Gastroesophageal sphincter (tissue), 4 donors: Measurements from ENCODE around the gene CDK8. TPM values are rescaled to one million over a fixed set of nuclear protein-coding genes. Genes with fewer than 3 reads are reported as not detected.

Source experiments
- ATAC-seq: fragments of 150-250 bp; one replicate; pipeline ENCODE4 v1.9.1; 2016; ENCODE audit warnings: mild to moderate bottlenecking, moderate library complexity
- H3K27ac ChIP-seq, 4 donors: fragments of 200-600 bp; sonication (generic) in 3 of 4; 1 replicate in 3 of 4; 2 replicates in 1 of 4; pipeline ENCODE4 v1.5.1; 2016 to 2019
- H3K27me3 ChIP-seq: fragments of 200-600 bp; sonication (generic); one replicate; pipeline ENCODE4 v1.5.1; 2019
- H3K36me3 ChIP-seq, 2 donors: fragments of 200-600 bp; sonication (generic); one replicate each; pipeline ENCODE4 v1.5.1; 2019; ENCODE audit warnings: control low read depth in 1 of 2
- H3K4me1 ChIP-seq, 3 donors: fragments of 200-600 bp; sonication (generic); 1 replicate in 2 of 3; 2 replicates in 1 of 3; pipeline ENCODE4 v1.5.1; 2016 to 2019; ENCODE audit warnings: control low read depth in 2 of 3
- H3K4me3 ChIP-seq, 2 donors: fragments of 200-600 bp; sonication (generic); one replicate each; pipeline ENCODE4 v1.5.1; 2019; ENCODE audit warnings: mild to moderate bottlenecking in 1 of 2, moderate library complexity in 1 of 2
- H3K9me3 ChIP-seq, 3 donors: fragments of 200-600 bp; sonication (generic); one replicate each; pipeline ENCODE4 v1.5.1; 2017 to 2019; ENCODE audit warnings: control low read depth in 2 of 3
- CTCF ChIP-seq, 4 experiments: fragments of 200-600 bp in 2 of 4; fragments of 450-650 bp in 2 of 4; sonication (generic) in 1 of 4; IDR thresholded peaks; one replicate each; pipeline ENCODE4 v1.5.1; 2017 to 2019; ENCODE audit warnings: antibody characterized with exemption in 4 of 4, mild to moderate bottlenecking in 2 of 4, moderate library complexity in 2 of 4
- EP300 ChIP-seq: sonication (generic); formaldehyde crosslinking; IDR thresholded peaks from one replicate; pipeline ENCODE4 v1.6.1; 2017; ENCODE audit warnings: antibody characterized with exemption, mild to moderate bottlenecking
- POLR2A ChIP-seq, 2 donors: fragments of 450-650 bp; IDR thresholded peaks; one replicate each; pipeline ENCODE4 v1.6.1; 2017; ENCODE audit warnings: antibody characterized with exemption in 2 of 2, mild to moderate bottlenecking in 2 of 2, moderate library complexity in 1 of 2
- POLR2AphosphoS5 ChIP-seq: sonication (generic); formaldehyde crosslinking; IDR thresholded peaks from one replicate; pipeline ENCODE4 v1.6.1; 2017; ENCODE audit warnings: antibody characterized with exemption
- WGBS, 2 donors: methylation state at CpG; one replicate each; pipeline ENCODE4 v1.1.5; 2018; ENCODE audit warnings: low coverage in 1 of 2; 5-methylcytosine and 5-hydroxymethylcytosine counted together
- total RNA-seq, 4 donors: library from RNA; depleted of rRNA; stranded (reverse); fragments of >200 nt; gene quantifications; one replicate each; pipeline ENCODE4 v1.1.0, GENCODE V29; 2016

Gene CDK8
- total RNA-seq, 4 donors from 2014 or later = 16.2 to 25.5 (median 23.3) TPM

GRCh38 chr13:26327940-26328725 is 74.2 kb downstream of the CDK8 start:
- Histone ChIP-seq H3K9me3 (no peaks in the 10 kb centered on the region), H3K27ac (no peak overlapping the region), H3K36me3 (no peaks in the 10 kb centered on the region), H3K4me1 (peaks cover 3 to 34% (median 5%) of the 10 kb centered on the region in 3 donors), H3K27me3 (no peaks in the 10 kb centered on the region), H3K4me3 (no peak overlapping the region)
- TF ChIP-seq POLR2AphosphoS5 (no peak), EP300 (no peak), POLR2A (IDR thresholded peaks at IDR 0.05) (no peak), CTCF (IDR thresholded peaks at IDR 0.05) (no peak)
- WGBS, 2 donors = 65 to 69% methylated on average over 1 of the region's 1 CpG
- ATAC-seq = no peak

- Histone ChIP-seq H3K9me3 (no peaks in the 10 kb centered on the region), H3K27me3 (no peaks in the 10 kb centered on the region), H3K36me3 (no peaks in the 10 kb centered on the region), H3K27ac (no peak overlapping the region), H3K4me1 (no peaks in the 10 kb centered on the region), H3K4me3 (no peak overlapping the region)
- ATAC-seq = no peak
- TF ChIP-seq POLR2AphosphoS5 (no peak), POLR2A (IDR thresholded peaks at IDR 0.05) (no peak), EP300 (no peak), CTCF (IDR thresholded peaks at IDR 0.05) (no peak)
- WGBS, 2 donors = 82 to 98% methylated on average over 4 to 5 of the region's 5 CpGs
Measured at GRCh38 chr13:26335158-26335557, 81.2 kb downstream of the CDK8 start.

GRCh38 chr13:26340807-26341206 is 86.9 kb downstream of the CDK8 start:
- Histone ChIP-seq H3K36me3 (peaks cover 0 to 14% of the 10 kb centered on the region in 2 donors), H3K4me1 (no peaks in the 10 kb centered on the region), H3K9me3 (no peaks in the 10 kb centered on the region), H3K27me3 (no peaks in the 10 kb centered on the region), H3K27ac (no peak overlapping the region), H3K4me3 (no peak overlapping the region)
- TF ChIP-seq POLR2A (IDR thresholded peaks at IDR 0.05) (no peak), EP300 (no peak), CTCF (IDR thresholded peaks at IDR 0.05) (no peak), POLR2AphosphoS5 (no peak)
- no peak for ATAC-seq
- WGBS, 2 donors = 100% methylated on average over 2 of the region's 2 CpGs; no CpG with 5 or more reads in 1 of the 2 donors

GRCh38 chr13:26342898-26343297 is 89.0 kb downstream of the CDK8 start:
- Histone ChIP-seq H3K9me3 (no peaks in the 10 kb centered on the region), H3K27me3 (no peaks in the 10 kb centered on the region), H3K27ac (no peak overlapping the region), H3K4me3 (no peak overlapping the region), H3K36me3 (peaks cover 0 to 14% of the 10 kb centered on the region in 2 donors), H3K4me1 (no peaks in the 10 kb centered on the region)
- ATAC-seq = no peak
- 80 to 96% methylated on average over 5 of the region's 5 CpGs for WGBS, 2 donors
- TF ChIP-seq POLR2AphosphoS5 = no peak
- TF ChIP-seq EP300 = no peak
- no peak for TF ChIP-seq POLR2A (IDR thresholded peaks at IDR 0.05)
- TF ChIP-seq CTCF (IDR thresholded peaks at IDR 0.05) = no peak

GRCh38 chr13:26343816-26344215 is 89.9 kb downstream of the CDK8 start:
- TF ChIP-seq POLR2AphosphoS5 (no peak), EP300 (no peak), POLR2A (IDR thresholded peaks at IDR 0.05) (no peak), CTCF (IDR thresholded peaks at IDR 0.05) (no peak)
- Histone ChIP-seq H3K27ac (no peak overlapping the region), H3K36me3 (peaks cover 0 to 14% of the 10 kb centered on the region in 2 donors), H3K4me1 (no peaks in the 10 kb centered on the region), H3K27me3 (no peaks in the 10 kb centered on the region), H3K4me3 (no peak overlapping the region), H3K9me3 (no peaks in the 10 kb centered on the region)
- no peak for ATAC-seq
